WTC11 (cell line): ENCODE results near the gene ABHD11.

ENCODE experiments used
- ATF3 ChIP-seq: sonication (generic); formaldehyde crosslinking; conservative IDR thresholded peaks from 2 replicates; pipeline ENCODE4 v1.8.1; 2022; ENCODE audit warnings: mild to moderate bottlenecking, missing genetic modification reagents
- CBFB ChIP-seq: sonication (generic); formaldehyde crosslinking; IDR thresholded peaks from 2 replicates; pipeline ENCODE4 v1.8.1; 2022; ENCODE audit warnings: mild to moderate bottlenecking, low read depth, missing genetic modification reagents
- CREB1 ChIP-seq: sonication (generic); formaldehyde crosslinking; IDR thresholded peaks from 2 replicates; pipeline ENCODE4 v1.8.0; 2023; ENCODE audit warnings: mild to moderate bottlenecking, missing genetic modification reagents
- E2F5 ChIP-seq: sonication (generic); formaldehyde crosslinking; IDR thresholded peaks from 2 replicates; pipeline ENCODE4 v1.8.1; 2022; ENCODE audit warnings: mild to moderate bottlenecking, moderate library complexity, missing genetic modification reagents
- MAX ChIP-seq: sonication (generic); formaldehyde crosslinking; IDR thresholded peaks from 2 replicates; pipeline ENCODE4 v1.8.0; 2022; ENCODE audit warnings: mild to moderate bottlenecking, missing genetic modification reagents
- NFYB ChIP-seq: sonication (generic); formaldehyde crosslinking; conservative IDR thresholded peaks from 2 replicates; pipeline ENCODE4 v1.8.0; 2022; ENCODE audit warnings: low read depth, missing genetic modification reagents
- PRDM15 ChIP-seq: sonication (generic); formaldehyde crosslinking; IDR thresholded peaks from 2 replicates; pipeline ENCODE4 v1.8.0; 2022; ENCODE audit warnings: missing genetic modification reagents
- TCF7 ChIP-seq: sonication (generic); formaldehyde crosslinking; IDR thresholded peaks from 2 replicates; pipeline ENCODE4 v1.8.0; 2022; ENCODE audit warnings: mild to moderate bottlenecking, low read depth, missing genetic modification reagents, moderate library complexity
- ZBTB21 ChIP-seq: sonication (generic); formaldehyde crosslinking; IDR thresholded peaks from 2 replicates; pipeline ENCODE4 v1.8.1; 2023; ENCODE audit warnings: mild to moderate bottlenecking, missing genetic modification reagents, borderline replicate concordance
- ZNF232 ChIP-seq: sonication (generic); formaldehyde crosslinking; IDR thresholded peaks from 2 replicates; pipeline ENCODE4 v1.8.0; 2022; ENCODE audit warnings: mild to moderate bottlenecking, missing genetic modification reagents
- TF ChIP-seq, protein P1 (sequence below): fragments of 200-600 bp; IDR thresholded peaks from 2 replicates; pipeline ENCODE4 v1.8.0; 2022; ENCODE audit warnings: antibody characterized with exemption
- TF ChIP-seq, protein P2 (sequence below): sonication (generic); formaldehyde crosslinking; IDR thresholded peaks from 2 replicates; pipeline ENCODE4 v1.8.1; 2023; ENCODE audit warnings: mild to moderate bottlenecking, missing genetic modification reagents
- TF ChIP-seq, protein P3 (sequence below): fragments of 250-450 bp; sonication (Bioruptor Pico); IDR thresholded peaks from 2 replicates; pipeline ENCODE4 v1.9.0; 2021; ENCODE audit warnings: mild to moderate bottlenecking
- TF ChIP-seq, protein P4 (sequence below): sonication (generic); formaldehyde crosslinking; IDR thresholded peaks from 2 replicates; pipeline ENCODE4 v1.8.1; 2023; ENCODE audit warnings: mild to moderate bottlenecking, moderate library complexity, missing genetic modification reagents

- TF ChIP-seq CREB1 (no peak), ZBTB21 (no peak), PRDM15 (CRISPR knock-in tag) (no peak; the same call in 1 of the 2 replicates), CBFB (CRISPR knock-in tag) (no peak; the same call in 1 of the 2 replicates), TCF7 (CRISPR knock-in tag) (no peak; the same call in 1 of the 2 replicates), MAX (CRISPR knock-in tag) (no peak), ATF3 (CRISPR knock-in tag) (no peak), NFYB (CRISPR knock-in tag) (no peak), ZNF232 (CRISPR knock-in tag) (no peak), E2F5 (CRISPR knock-in tag) (no peak)
- TF ChIP-seq, protein P1, sequence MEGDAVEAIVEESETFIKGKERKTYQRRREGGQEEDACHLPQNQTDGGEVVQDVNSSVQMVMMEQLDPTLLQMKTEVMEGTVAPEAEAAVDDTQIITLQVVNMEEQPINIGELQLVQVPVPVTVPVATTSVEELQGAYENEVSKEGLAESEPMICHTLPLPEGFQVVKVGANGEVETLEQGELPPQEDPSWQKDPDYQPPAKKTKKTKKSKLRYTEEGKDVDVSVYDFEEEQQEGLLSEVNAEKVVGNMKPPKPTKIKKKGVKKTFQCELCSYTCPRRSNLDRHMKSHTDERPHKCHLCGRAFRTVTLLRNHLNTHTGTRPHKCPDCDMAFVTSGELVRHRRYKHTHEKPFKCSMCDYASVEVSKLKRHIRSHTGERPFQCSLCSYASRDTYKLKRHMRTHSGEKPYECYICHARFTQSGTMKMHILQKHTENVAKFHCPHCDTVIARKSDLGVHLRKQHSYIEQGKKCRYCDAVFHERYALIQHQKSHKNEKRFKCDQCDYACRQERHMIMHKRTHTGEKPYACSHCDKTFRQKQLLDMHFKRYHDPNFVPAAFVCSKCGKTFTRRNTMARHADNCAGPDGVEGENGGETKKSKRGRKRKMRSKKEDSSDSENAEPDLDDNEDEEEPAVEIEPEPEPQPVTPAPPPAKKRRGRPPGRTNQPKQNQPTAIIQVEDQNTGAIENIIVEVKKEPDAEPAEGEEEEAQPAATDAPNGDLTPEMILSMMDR = no peak
- TF ChIP-seq, protein P2, sequence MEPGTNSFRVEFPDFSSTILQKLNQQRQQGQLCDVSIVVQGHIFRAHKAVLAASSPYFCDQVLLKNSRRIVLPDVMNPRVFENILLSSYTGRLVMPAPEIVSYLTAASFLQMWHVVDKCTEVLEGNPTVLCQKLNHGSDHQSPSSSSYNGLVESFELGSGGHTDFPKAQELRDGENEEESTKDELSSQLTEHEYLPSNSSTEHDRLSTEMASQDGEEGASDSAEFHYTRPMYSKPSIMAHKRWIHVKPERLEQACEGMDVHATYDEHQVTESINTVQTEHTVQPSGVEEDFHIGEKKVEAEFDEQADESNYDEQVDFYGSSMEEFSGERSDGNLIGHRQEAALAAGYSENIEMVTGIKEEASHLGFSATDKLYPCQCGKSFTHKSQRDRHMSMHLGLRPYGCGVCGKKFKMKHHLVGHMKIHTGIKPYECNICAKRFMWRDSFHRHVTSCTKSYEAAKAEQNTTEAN = no peak
- TF ChIP-seq, protein P3, sequence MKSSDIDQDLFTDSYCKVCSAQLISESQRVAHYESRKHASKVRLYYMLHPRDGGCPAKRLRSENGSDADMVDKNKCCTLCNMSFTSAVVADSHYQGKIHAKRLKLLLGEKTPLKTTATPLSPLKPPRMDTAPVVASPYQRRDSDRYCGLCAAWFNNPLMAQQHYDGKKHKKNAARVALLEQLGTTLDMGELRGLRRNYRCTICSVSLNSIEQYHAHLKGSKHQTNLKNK (CRISPR knock-in tag) = no peak
- TF ChIP-seq, protein P4, sequence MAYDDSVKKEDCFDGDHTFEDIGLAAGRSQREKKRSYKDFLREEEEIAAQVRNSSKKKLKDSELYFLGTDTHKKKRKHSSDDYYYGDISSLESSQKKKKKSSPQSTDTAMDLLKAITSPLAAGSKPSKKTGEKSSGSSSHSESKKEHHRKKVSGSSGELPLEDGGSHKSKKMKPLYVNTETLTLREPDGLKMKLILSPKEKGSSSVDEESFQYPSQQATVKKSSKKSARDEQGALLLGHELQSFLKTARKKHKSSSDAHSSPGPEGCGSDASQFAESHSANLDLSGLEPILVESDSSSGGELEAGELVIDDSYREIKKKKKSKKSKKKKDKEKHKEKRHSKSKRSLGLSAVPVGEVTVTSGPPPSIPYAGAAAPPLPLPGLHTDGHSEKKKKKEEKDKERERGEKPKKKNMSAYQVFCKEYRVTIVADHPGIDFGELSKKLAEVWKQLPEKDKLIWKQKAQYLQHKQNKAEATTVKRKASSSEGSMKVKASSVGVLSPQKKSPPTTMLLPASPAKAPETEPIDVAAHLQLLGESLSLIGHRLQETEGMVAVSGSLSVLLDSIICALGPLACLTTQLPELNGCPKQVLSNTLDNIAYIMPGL (CRISPR knock-in tag) = no peak
These were observed 386 bp downstream of the ABHD11 start for GRCh38 chr7:73738220-73738611.
